ENCODE data around the gene IDH3B.
"Not testable (repeated sequence)": the region's sequence is repeated elsewhere in the genome, so short reads cannot be mapped to it uniquely, and the experiment has no call there.

The IDH3B gene

DNA sequence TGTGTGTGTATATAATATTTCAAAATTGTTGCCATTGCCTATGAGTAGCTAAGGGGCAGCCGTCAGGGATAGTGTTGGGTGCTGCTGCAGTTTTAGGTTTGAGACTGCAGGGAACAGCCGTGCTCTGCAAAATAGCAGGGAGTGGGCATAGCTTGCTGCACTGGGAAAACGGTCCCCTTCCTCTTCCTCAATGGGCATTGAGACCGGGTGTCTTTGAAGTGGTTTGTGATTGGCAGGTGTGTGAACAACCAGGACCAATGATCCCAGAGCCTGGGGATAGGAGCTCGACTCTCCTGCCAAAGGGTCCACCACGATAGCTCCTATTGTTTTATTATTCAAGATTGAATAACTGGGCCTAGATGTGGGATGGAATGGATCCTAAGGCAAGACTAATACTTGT is 23.5 kb upstream of the IDH3B start:
- Histone ChIP-seq H3K27ac (ENCODE audit: low read depth, low read length) (no peak overlapping the region), H2AK5ac (ENCODE audit: low read length) (no peak overlapping the region), H3K18ac (ENCODE audit: low read length) (no peak overlapping the region), H3K79me1 (ENCODE audit: low read length) (no peaks in the 10 kb centered on the region), H3K4me2 (ENCODE audit: low read length) (no peak overlapping the region), H3K36me3 (ENCODE audit: control insufficient read depth in 1 of 2, insufficient read depth in 2 of 2, low read length in 2 of 2) (no peaks in the 10 kb centered on the region), H2BK12ac (ENCODE audit: low read length) (no peak overlapping the region), H2BK5ac (ENCODE audit: low read depth, low read length, poor library complexity) (no peak overlapping the region), H3K4me3 (ENCODE audit: low read depth, low read length) (no peak overlapping the region), H4K91ac (ENCODE audit: low read depth, low read length) (no peak overlapping the region), H4K8ac (ENCODE audit: low read depth, low read length) (no peak overlapping the region), H3K4ac (ENCODE audit: low read depth, low read length) (no peak overlapping the region), H3K4me1 (ENCODE audit: control insufficient read depth in 1 of 2, insufficient read depth in 2 of 2, low read length in 2 of 2) (peaks cover 3 to 4% of the 10 kb centered on the region in 2 experiments), H3K23ac (ENCODE audit: low read length) (no peak overlapping the region), H2AFZ (ENCODE audit: insufficient read depth, low read length, poor library complexity) (no peak overlapping the region), H4K12ac (ENCODE audit: low read depth, low read length) (no peak overlapping the region), H3K14ac (ENCODE audit: low read length) (no peak overlapping the region), H2BK120ac (ENCODE audit: insufficient read depth, low read length, poor library complexity) (no peak overlapping the region), H3K79me2 (ENCODE audit: control insufficient read depth, insufficient read depth, low read length, poor library complexity) (no peaks in the 10 kb centered on the region), H3K27me3 (ENCODE audit: insufficient read depth, low read length) (peaks cover 49% of the 10 kb centered on the region), H3K9ac (ENCODE audit: low read length) (no peak overlapping the region), H3K9me3 (ENCODE audit: insufficient read depth, low read depth, low read length) (peaks cover 3% of the 10 kb centered on the region)
- DNase-seq, result no peak
- WGBS (ENCODE audit: extremely low coverage, insufficient coverage, insufficient read length), result no CpG with 5 or more reads among the region's 6 CpGs

DNA sequence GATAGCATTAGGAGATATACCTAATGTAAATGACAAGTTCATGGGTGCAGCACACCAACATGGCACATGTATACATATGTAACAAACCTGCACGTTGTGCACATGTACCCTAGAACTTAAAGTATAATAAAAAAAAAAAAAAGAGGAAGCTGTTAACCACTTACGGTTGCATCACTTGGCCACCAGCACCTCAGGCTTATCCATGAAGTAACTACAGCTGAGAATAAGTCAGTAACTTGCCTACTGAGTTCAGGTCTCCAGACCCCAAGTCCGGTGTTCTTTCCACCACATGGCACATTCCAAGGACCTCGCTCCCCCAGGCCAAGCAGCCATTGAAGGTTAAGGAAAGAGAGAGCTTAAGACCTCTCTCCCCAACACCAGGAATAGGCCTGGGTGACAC is 20.8 kb upstream of the IDH3B start:
- not testable (repeated sequence) for H3K79me1 ChIP-seq (ENCODE audit: low read length); H2AK5ac ChIP-seq (ENCODE audit: low read length); H3K4me1 ChIP-seq (ENCODE audit: control insufficient read depth in 1 of 2, insufficient read depth in 2 of 2, low read length in 2 of 2); H2BK5ac ChIP-seq (ENCODE audit: low read depth, low read length, poor library complexity); H4K12ac ChIP-seq (ENCODE audit: low read depth, low read length); H3K4ac ChIP-seq (ENCODE audit: low read depth, low read length); DNase-seq; H3K9ac ChIP-seq (ENCODE audit: low read length); H3K23ac ChIP-seq (ENCODE audit: low read length); H2AFZ ChIP-seq (ENCODE audit: insufficient read depth, low read length, poor library complexity); H3K4me3 ChIP-seq (ENCODE audit: low read depth, low read length); H4K91ac ChIP-seq (ENCODE audit: low read depth, low read length); H3K18ac ChIP-seq (ENCODE audit: low read length); H3K36me3 ChIP-seq (ENCODE audit: control insufficient read depth in 1 of 2, insufficient read depth in 2 of 2, low read length in 2 of 2); H3K9me3 ChIP-seq (ENCODE audit: insufficient read depth, low read depth, low read length); H3K14ac ChIP-seq (ENCODE audit: low read length); H2BK120ac ChIP-seq (ENCODE audit: insufficient read depth, low read length, poor library complexity); H2BK12ac ChIP-seq (ENCODE audit: low read length); H3K79me2 ChIP-seq (ENCODE audit: control insufficient read depth, insufficient read depth, low read length, poor library complexity); H3K4me2 ChIP-seq (ENCODE audit: low read length); H4K8ac ChIP-seq (ENCODE audit: low read depth, low read length); H3K27ac ChIP-seq (ENCODE audit: low read depth, low read length)
- WGBS (ENCODE audit: extremely low coverage, insufficient coverage, insufficient read length), result no CpG with 5 or more reads among the region's 4 CpGs
- peaks cover 24% of the 10 kb centered on the region for H3K27me3 ChIP-seq (ENCODE audit: insufficient read depth, low read length)

DNA sequence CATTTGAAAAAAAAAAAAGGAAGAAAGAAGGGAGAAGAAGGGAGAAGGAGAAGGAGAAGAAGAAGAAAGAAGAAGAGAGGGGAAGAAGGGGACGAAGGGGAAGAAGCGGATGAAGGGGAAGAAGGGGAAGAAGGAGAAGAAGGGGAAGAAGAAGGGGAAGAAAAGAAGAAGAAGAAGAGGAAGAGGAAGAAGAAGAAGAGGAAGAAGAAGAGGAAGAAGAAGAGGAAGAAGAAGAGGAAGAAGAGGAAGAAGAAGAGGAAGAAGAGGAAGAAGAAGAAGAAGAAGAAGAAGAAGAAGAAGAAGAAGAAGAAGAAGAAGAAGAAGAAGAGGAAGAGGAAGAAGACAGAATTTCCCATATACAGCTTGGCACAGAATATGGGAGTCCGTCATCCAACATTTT is 18.0 kb upstream of the IDH3B start:
- H3K9ac ChIP-seq (ENCODE audit: low read length); DNase-seq; H4K91ac ChIP-seq (ENCODE audit: low read depth, low read length); H3K4me2 ChIP-seq (ENCODE audit: low read length); H3K9me3 ChIP-seq (ENCODE audit: insufficient read depth, low read depth, low read length); H3K79me1 ChIP-seq (ENCODE audit: low read length); H3K36me3 ChIP-seq (ENCODE audit: control insufficient read depth in 1 of 2, insufficient read depth in 2 of 2, low read length in 2 of 2); H3K14ac ChIP-seq (ENCODE audit: low read length); H3K23ac ChIP-seq (ENCODE audit: low read length); H2BK5ac ChIP-seq (ENCODE audit: low read depth, low read length, poor library complexity); H2BK12ac ChIP-seq (ENCODE audit: low read length); H2AK5ac ChIP-seq (ENCODE audit: low read length); H3K4ac ChIP-seq (ENCODE audit: low read depth, low read length); H3K18ac ChIP-seq (ENCODE audit: low read length); H3K27ac ChIP-seq (ENCODE audit: low read depth, low read length); H3K27me3 ChIP-seq (ENCODE audit: insufficient read depth, low read length); H3K79me2 ChIP-seq (ENCODE audit: control insufficient read depth, insufficient read depth, low read length, poor library complexity); H4K8ac ChIP-seq (ENCODE audit: low read depth, low read length); H2AFZ ChIP-seq (ENCODE audit: insufficient read depth, low read length, poor library complexity); H3K4me3 ChIP-seq (ENCODE audit: low read depth, low read length); H3K4me1 ChIP-seq (ENCODE audit: control insufficient read depth in 1 of 2, insufficient read depth in 2 of 2, low read length in 2 of 2); H2BK120ac ChIP-seq (ENCODE audit: insufficient read depth, low read length, poor library complexity); H4K12ac ChIP-seq (ENCODE audit: low read depth, low read length): not testable (repeated sequence)
- WGBS (ENCODE audit: extremely low coverage, insufficient coverage, insufficient read length), result 100% methylated on average over 2 of the region's 3 CpGs

DNA sequence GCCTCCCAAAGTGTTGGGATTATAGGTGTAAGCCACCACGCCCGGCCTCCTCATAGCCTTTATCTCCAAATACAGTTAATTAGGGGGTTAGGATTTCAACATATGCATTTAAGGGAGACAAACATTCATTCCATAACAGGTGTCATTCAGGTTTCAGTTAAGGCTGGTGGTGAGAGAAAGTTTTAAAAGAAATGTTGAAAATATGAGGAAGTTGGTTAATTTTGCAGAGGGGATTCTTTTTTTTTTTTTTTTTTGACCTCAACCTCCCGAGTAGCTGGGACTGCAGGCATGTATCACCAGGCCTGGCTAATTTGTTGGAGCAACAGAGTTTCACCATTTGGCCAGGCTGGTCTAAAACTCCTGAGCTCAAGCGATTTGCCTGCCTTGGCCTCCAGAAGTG is 16.0 kb upstream of the IDH3B start:
- Histone ChIP-seq H4K12ac (ENCODE audit: low read depth, low read length) (no peak overlapping the region), H3K4me1 (ENCODE audit: control insufficient read depth in 1 of 2, insufficient read depth in 2 of 2, low read length in 2 of 2) (no peaks in the 10 kb centered on the region), H3K14ac (ENCODE audit: low read length) (no peak overlapping the region), H4K8ac (ENCODE audit: low read depth, low read length) (no peak overlapping the region), H3K36me3 (ENCODE audit: control insufficient read depth in 1 of 2, insufficient read depth in 2 of 2, low read length in 2 of 2) (no peaks in the 10 kb centered on the region), H3K79me2 (ENCODE audit: control insufficient read depth, insufficient read depth, low read length, poor library complexity) (no peaks in the 10 kb centered on the region), H3K27ac (ENCODE audit: low read depth, low read length) (no peak overlapping the region), H2BK12ac (ENCODE audit: low read length) (no peak overlapping the region), H4K91ac (ENCODE audit: low read depth, low read length) (no peak overlapping the region), H2AK5ac (ENCODE audit: low read length) (no peak overlapping the region), H3K4ac (ENCODE audit: low read depth, low read length) (no peak overlapping the region), H2AFZ (ENCODE audit: insufficient read depth, low read length, poor library complexity) (no peak overlapping the region), H3K27me3 (ENCODE audit: insufficient read depth, low read length) (no peaks in the 10 kb centered on the region), H2BK5ac (ENCODE audit: low read depth, low read length, poor library complexity) (no peak overlapping the region), H3K9ac (ENCODE audit: low read length) (no peak overlapping the region), H2BK120ac (ENCODE audit: insufficient read depth, low read length, poor library complexity) (no peak overlapping the region), H3K23ac (ENCODE audit: low read length) (no peak overlapping the region), H3K18ac (ENCODE audit: low read length) (no peak overlapping the region), H3K9me3 (ENCODE audit: insufficient read depth, low read depth, low read length) (no peaks in the 10 kb centered on the region), H3K4me3 (ENCODE audit: low read depth, low read length) (no peak overlapping the region), H3K79me1 (ENCODE audit: low read length) (no peaks in the 10 kb centered on the region), H3K4me2 (ENCODE audit: low read length) (no peak overlapping the region)
- DNase-seq, result no peak
- WGBS (ENCODE audit: extremely low coverage, insufficient coverage, insufficient read length), result no CpG with 5 or more reads among the region's 4 CpGs

All from trophoblast cell (in vitro differentiated cells and primary cell).